Measurements from ENCODE around the gene HBG1. TPM values are rescaled to one million over a fixed set of nuclear protein-coding genes. Genes with fewer than 3 reads are reported as not detected.

The HBG1 gene
- total RNA-seq, 1 experiment from 2014 or later, result not detected

DNA sequence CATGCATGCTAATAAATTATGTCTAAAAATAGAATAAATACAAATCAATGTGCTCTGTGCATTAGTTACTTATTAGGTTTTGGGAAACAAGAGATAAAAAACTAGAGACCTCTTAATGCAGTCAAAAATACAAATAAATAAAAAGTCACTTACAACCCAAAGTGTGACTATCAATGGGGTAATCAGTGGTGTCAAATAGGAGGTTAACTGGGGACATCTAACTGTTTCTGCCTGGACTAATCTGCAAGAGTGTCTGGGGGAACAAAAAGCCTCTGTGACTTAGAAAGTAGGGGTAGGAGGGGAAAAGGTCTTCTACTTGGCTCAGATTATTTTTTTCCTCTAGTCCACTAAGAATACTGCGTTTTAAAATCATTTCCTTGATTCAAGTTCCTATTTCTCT, 22.0 kb downstream of the HBG1 start:
- no peak for DNase-seq (ENCODE audit: low spot score)

- DNase-seq (ENCODE audit: low spot score), result no peak
These were observed 22.8 kb downstream of the HBG1 start, which contains the start of gene HBB for GRCh38 chr11:5226732-5227310. Gene HBB, minus strand, starts transcription at chr11:5227071. Its CDS starts 50 bp downstream, at chr11:5227021.

DNA sequence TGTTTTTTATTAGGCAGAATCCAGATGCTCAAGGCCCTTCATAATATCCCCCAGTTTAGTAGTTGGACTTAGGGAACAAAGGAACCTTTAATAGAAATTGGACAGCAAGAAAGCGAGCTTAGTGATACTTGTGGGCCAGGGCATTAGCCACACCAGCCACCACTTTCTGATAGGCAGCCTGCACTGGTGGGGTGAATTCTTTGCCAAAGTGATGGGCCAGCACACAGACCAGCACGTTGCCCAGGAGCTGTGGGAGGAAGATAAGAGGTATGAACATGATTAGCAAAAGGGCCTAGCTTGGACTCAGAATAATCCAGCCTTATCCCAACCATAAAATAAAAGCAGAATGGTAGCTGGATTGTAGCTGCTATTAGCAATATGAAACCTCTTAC, 24.2 kb downstream of the HBG1 start:
- no peak for DNase-seq (ENCODE audit: low spot score)

DNA sequence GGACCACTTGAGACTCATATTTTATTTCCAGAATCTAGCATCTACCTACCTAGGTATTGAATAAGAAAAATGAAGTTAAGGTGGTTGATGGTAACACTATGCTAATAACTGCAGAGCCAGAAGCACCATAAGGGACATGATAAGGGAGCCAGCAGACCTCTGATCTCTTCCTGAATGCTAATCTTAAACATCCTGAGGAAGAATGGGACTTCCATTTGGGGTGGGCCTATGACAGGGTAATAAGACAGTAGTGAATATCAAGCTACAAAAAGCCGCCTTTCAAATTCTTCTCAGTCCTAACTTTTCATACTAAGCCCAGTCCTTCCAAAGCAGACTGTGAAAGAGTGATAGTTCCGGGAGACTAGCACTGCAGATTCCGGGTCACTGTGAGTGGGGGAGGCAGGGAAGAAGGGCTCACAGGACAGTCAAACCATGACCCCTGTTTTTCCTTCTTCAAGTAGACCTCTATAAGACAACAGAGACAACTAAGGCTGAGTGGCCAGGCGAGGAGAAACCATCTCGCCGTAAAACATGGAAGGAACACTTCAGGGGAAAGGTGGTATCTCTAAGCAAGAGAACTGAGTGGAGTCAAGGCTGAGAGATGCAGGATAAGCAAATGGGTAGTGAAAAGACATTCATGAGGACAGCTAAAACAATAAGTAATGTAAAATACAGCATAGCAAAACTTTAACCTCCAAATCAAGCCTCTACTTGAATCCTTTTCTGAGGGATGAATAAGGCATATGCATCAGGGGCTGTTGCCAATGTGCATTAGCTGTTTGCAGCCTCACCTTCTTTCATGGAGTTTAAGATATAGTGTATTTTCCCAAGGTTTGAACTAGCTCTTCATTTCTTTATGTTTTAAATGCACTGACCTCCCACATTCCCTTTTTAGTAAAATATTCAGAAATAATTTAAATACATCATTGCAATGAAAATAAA, 24.8 kb downstream of the HBG1 start:
- no peak for DNase-seq (ENCODE audit: low spot score)

GRCh38 chr11:5223686-5224085, 26.0 kb downstream of the HBG1 start:
- DNase-seq (ENCODE audit: low spot score), result no peak

DNA sequence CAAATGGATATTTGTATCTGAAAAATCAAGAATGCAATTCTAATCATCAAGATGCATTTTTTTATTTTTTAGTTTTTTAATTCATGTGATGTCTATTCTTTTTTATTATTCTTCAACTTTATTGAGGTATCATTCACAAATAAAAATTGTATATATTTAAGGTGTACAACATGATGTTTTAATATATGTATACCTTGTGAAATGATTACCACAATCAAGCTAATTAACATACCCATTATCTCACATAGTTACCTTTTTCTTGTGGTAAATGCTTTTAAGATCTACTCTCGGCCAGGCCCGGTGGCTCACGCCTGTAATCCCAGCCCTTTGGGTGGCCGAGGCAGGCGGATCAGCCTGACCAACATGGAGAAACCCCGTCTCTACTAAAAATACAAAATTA, 26.5 kb downstream of the HBG1 start:
- no peak for DNase-seq (ENCODE audit: low spot score)

DNA sequence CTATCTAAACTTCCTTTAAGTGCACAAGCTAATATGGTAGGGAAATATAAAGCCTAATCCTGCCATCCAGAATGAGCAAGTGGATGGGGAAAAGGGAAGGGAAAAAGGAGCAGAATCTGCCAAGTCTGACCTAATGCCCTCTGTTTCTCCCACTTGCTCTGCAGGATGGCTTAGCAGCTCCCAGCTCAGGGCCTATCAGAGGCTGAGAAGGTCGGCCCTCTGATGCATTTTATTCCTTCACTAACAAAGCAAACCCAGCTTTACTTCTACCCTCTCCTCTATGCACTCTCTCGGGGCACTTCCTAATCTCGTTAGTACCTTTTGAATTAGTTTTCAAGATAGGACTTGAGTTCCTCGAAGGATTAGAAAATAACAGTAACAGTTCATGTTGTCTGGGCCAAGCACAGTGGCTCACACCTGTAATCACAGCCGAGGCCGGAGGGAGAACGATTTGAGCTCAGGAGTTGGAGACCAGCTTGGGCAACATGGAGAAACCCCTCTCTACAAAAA, 39.2 kb downstream of the HBG1 start:
- DNase-seq (ENCODE audit: low spot score), result no peak

GRCh38 chr11:5204787-5205186, 44.9 kb downstream of the HBG1 start:
- DNase-seq (ENCODE audit: low spot score), result peak; percentile 75

DNA sequence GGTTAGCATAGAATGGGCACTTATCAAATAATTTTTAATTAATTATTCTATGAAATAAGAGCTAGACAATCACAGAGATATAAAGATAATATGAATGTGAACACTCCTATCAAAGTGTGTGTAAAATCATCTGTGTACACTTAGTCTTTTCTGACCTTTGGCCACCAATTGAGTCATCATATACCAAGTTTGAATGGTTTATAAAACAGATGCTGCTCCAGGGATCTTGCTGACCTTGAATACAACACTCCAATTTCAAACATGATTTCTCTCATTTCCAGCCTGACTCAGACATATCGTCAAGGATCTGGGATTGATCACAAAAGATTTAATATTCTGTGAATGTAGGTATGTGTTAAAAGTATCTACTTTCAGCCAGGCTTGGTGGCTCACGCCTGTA, 46.3 kb downstream of the HBG1 start:
- no peak for DNase-seq (ENCODE audit: low spot score)

- DNase-seq (ENCODE audit: low spot score), result no peak
These were observed 49.1 kb downstream of the HBG1 start, which contains the start of gene OR51V1 for GRCh38 chr11:5200582-5200981. Gene OR51V1, minus strand, starts transcription at chr11:5200682. Its CDS starts 0 bp downstream, at chr11:5200682.

DNA sequence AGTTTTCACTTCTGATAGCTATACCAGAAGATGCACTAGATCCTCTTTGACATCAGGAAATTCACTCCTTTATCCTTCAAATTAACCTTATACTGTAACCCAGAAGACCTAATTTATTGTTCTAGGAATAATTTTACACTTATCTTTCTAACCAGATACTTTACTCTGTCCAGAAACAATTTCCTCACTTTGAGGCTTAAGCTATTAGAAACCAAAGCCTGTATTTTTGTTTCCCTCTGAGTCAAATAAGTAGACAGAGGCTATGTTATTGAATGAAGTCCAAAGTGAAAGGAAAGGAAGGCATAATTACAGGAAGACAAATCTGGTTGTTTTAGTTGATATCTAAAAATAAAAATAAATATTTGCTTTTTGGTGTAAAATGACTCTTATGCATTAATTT, 51.4 kb downstream of the HBG1 start:
- DNase-seq (ENCODE audit: low spot score), result no peak

Other genes with a start within 250 kb of the HBG1 start
- not detected in 2 replicates for gene OR52J3, start 203.3 kb downstream of the HBG1 start, total RNA-seq (2014; rRNA removed; shearing (Covaris generic))
- not detected in 2 replicates for gene OR52E2, start 190.2 kb downstream of the HBG1 start, total RNA-seq (2014; rRNA removed; shearing (Covaris generic))
- not detected in 2 replicates for gene OR52E1, start 180.3 kb downstream of the HBG1 start, total RNA-seq (2014; rRNA removed; shearing (Covaris generic))
- not detected in 2 replicates for gene OR52A5, start 111.5 kb downstream of the HBG1 start, total RNA-seq (2014; rRNA removed; shearing (Covaris generic))
- not detected in 2 replicates for gene OR52A1, start 95.1 kb downstream of the HBG1 start, total RNA-seq (2014; rRNA removed; shearing (Covaris generic))
- gene OR51V1, start 49.2 kb downstream of the HBG1 start, total RNA-seq (2014; rRNA removed; shearing (Covaris generic)), result not detected in 2 replicates
- gene HBB, start 22.8 kb downstream of the HBG1 start, total RNA-seq (2014; rRNA removed; shearing (Covaris generic)), result not detected in 2 replicates
- not detected in 2 replicates for gene HBD, start 15.4 kb downstream of the HBG1 start, total RNA-seq (2014; rRNA removed; shearing (Covaris generic))
- 1.1 and 1.6 TPM in 2 replicates for gene HBG2, start 4.9 kb upstream of the HBG1 start, total RNA-seq (2014; rRNA removed; shearing (Covaris generic))
- gene HBE1, start 20.1 kb upstream of the HBG1 start, total RNA-seq (2014; rRNA removed; shearing (Covaris generic)), result 25.6 and 49.9 TPM in 2 replicates
- gene OR51B4, start 52.1 kb upstream of the HBG1 start, total RNA-seq (2014; rRNA removed; shearing (Covaris generic)), result 11.3 and 12.8 TPM in 2 replicates
- 0.29 and 1.5 TPM in 2 replicates for gene OR51B2, start 74.4 kb upstream of the HBG1 start, total RNA-seq (2014; rRNA removed; shearing (Covaris generic))
- gene OR51B5, start 93.7 kb upstream of the HBG1 start, total RNA-seq (2014; rRNA removed; shearing (Covaris generic)), result 17.4 and 17.7 TPM in 2 replicates
- gene OR51B6, start 101.7 kb upstream of the HBG1 start, total RNA-seq (2014; rRNA removed; shearing (Covaris generic)), result not detected in 2 replicates
- not detected in 2 replicates for gene OR51M1, start 134.0 kb upstream of the HBG1 start, total RNA-seq (2014; rRNA removed; shearing (Covaris generic))
- gene OR51Q1, start 172.3 kb upstream of the HBG1 start, total RNA-seq (2014; rRNA removed; shearing (Covaris generic)), result not detected in 2 replicates
- 0.55 TPM in 1 of 2 replicates, not detected in the other for gene OR51I1, start 191.7 kb upstream of the HBG1 start, total RNA-seq (2014; rRNA removed; shearing (Covaris generic))
- not detected in 2 replicates for gene OR51I2, start 199.5 kb upstream of the HBG1 start, total RNA-seq (2014; rRNA removed; shearing (Covaris generic))
- gene OR52D1, start 238.8 kb upstream of the HBG1 start, total RNA-seq (2014; rRNA removed; shearing (Covaris generic)), result not detected in 2 replicates